GM08714 (cell line): ENCODE data around the gene AKR7A2.
"Not testable (repeated sequence)": the region's sequence is repeated elsewhere in the genome, so short reads cannot be mapped to it uniquely, and the experiment has no call there.

Experiments used
- H3K4me3 ChIP-seq: fragments of 200-500 bp; sonication (Bioruptor generic); 2 replicates; pipeline ENCODE4 v1.5.1; 2014; ENCODE audit warnings: mild to moderate bottlenecking, low read length, inconsistent platforms
- ZNF274 ChIP-seq: IDR thresholded peaks from 2 replicates; pipeline ENCODE4 v1.6.1; 2012; ENCODE audit warnings: mild to moderate bottlenecking, low read depth, low read length

Gene AKR7A2

DNA sequence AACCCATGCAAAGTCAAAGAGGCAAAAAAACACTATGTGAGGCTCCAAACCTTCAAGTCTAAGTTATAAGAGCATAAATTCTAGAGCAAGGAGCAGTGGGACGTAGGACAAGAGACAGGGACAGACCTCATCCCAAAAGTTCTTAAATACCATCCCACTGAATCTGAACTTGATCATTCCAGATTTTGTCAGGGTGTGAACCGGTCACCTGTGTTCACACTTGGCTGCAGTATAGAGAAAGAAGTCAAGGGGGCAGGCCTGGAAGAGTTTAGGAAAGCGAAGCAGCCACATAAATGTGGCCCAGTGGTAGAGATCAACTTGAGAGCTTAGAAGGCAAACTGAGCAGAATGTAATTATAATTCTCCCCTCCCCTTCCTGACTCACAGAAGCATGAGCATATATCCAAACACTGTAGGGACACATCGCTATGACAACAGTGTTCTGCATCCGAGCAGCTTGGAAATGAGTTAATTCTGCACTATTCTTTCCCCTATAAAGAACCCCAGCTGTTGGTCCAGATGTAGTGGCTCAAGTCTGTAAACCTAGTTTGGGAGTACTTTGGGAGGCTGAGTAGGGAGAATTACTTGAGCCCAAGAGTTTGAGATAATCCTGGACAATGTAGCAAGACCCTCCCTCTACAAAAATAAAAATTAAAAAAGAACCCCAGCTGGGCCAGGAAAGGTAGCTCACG is 2.7 kb downstream of the AKR7A2 start:
- TF ChIP-seq ZNF274 = no peak
- no peak overlapping the region for H3K4me3 ChIP-seq

DNA sequence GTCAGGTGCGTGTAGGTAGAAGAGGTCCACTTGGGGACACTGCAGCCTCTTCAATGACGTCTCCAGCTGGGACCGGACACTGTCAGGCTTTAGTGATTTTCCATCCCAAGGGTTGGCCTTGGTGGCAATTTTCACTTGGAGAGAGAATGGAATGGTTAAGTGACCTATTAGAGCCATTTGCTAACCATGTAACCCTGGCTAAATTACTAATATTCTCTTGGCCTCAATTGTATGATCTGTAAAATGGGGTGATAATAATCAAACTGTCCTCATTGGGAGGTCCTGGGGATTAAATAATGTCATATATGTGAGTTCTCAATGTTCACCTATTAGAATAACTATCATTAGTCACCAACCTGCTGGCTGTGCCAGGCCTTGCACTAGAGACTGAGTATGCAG is 3.4 kb downstream of the AKR7A2 start:
- TF ChIP-seq ZNF274 = no peak
- H3K4me3 ChIP-seq = no peak overlapping the region

DNA sequence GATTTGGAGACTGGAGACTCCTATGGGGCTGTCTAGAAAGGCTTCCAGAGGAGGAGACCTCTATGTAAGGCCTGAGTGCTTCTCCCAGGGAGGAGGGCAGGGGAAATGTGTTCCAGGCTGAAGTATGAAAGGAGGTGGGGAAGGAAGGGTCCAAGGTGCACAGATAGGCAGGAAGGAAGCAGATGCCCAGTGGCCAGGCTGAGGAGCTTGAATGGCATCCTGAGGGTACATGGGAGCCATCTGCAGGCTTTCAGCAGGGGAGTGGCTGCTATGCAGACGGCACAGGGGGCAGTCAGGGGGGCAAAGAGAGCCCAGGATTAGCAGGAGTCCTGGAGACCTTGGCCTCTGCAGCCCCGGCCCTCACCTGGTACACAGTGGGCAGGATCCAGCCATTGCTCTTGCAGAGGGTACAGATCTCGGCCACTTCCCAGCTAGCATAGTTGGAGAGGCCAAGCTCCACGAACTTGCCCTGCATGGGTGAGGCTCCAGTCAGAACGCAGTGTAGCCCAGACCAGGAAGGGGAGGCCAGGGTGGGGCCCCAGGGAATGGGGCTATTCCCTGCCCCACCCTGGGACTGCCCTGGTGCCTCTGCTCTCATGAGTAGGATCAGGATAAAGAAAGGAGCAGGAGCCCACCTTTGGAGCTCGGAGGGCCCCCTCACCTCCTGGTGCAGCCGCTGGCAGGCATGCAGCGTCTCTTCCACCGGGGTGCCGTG is 4.0 kb downstream of the AKR7A2 start:
- no peak overlapping the region for H3K4me3 ChIP-seq
- TF ChIP-seq ZNF274 = no peak

- TF ChIP-seq ZNF274 = no peak
- no peak overlapping the region for H3K4me3 ChIP-seq
Observed at GRCh38 chr1:19306941-19307340, 5.0 kb downstream of the AKR7A2 start.

- no peak overlapping the region for H3K4me3 ChIP-seq
- no peak for TF ChIP-seq ZNF274
Observed at GRCh38 chr1:19305880-19306279, 6.1 kb downstream of the AKR7A2 start.

- not testable (repeated sequence) for H3K4me3 ChIP-seq
Observed at GRCh38 chr1:19304081-19304480, 7.9 kb downstream of the AKR7A2 start.

GRCh38 chr1:19300211-19300610 is 11.7 kb downstream of the AKR7A2 start:
- TF ChIP-seq ZNF274 = no peak
- no peak overlapping the region for H3K4me3 ChIP-seq

- H3K4me3 ChIP-seq = no peak overlapping the region
- no peak for TF ChIP-seq ZNF274
Observed at GRCh38 chr1:19294638-19295037, 17.3 kb downstream of the AKR7A2 start.

DNA sequence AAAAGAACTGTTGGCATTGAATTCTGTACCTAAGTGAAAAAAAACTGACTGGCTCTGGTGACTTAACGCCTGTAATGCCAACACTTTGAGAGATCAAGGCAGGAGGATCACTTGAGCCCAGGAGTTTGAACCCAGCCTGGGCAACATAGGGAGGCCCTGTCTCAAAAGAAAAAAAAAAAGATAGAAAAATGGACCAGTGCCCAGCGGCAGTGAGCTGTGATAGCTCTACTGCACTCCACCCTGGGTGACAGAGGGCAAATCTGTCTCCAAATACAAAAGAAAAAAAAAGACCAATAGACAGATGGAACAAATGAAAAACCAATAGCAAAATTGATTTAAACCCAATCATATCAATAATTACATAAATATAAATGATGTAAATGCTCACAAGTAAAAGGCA is 22.7 kb downstream of the AKR7A2 start:
- TF ChIP-seq ZNF274 = no peak
- H3K4me3 ChIP-seq = no peak overlapping the region; the same call in 1 of the 2 replicates

- peak within 1 kb of the TSS; percentile 44; the same call in 1 of the 2 replicates for H3K4me3 ChIP-seq
Observed at GRCh38 chr1:19288324-19289241, 23.4 kb downstream of the AKR7A2 start, which contains the start of gene AKR7A3. Gene AKR7A3 (minus strand): TSS chr1:19288770. CDS start chr1:19288709, 61 bp downstream.

GRCh38 chr1:19287436-19288185 is 24.3 kb downstream of the AKR7A2 start:
- H3K4me3 ChIP-seq = no peak overlapping the region

GRCh38 chr1:19285807-19286206 is 26.1 kb downstream of the AKR7A2 start:
- not testable (repeated sequence) for H3K4me3 ChIP-seq

More at GRCh38 chr1:19287436-19288185, 24.3 kb downstream of the AKR7A2 start:
- TF ChIP-seq ZNF274 = no peak

DNA sequence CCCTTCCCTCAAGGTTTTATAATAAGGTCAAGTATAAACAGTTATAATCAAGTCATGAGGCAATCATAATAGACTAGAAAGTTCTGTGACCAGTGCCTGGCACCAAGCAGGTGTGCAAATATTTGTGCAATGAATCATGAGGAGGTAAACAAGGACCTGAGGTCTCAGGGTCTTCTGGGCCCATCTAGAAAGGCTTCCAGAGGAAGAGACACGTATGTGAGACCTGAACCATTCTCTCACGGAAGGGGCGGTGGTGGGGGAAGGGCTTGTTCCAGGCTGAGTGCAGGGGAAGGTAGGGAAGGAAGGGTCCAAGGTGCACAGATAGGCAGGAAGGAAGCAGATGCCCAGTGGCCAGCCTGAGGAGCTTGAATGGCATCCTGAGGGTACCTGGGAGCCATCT is 26.6 kb downstream of the AKR7A2 start:
- not testable (repeated sequence) for H3K4me3 ChIP-seq

DNA sequence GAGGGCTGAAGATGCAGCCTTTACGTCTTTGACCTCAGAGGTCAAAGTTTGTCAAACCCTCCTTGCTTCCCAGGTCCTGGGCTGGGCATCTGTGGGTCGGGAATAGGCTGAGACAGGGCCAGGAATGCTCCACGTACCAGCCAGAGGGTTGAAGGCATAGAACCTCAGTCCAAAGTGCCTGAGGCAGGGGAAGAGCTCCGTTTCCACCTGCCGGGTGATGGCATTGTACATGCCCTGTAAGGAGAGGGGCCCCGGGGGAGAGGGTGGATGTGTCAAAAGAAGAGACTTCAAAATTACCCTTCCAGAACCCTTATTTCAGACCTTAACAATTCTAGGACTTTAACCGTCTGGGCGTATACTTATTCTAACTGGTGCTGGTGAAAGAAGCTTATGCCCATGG is 27.1 kb downstream of the AKR7A2 start:
- no peak for TF ChIP-seq ZNF274
- H3K4me3 ChIP-seq = no peak overlapping the region

GRCh38 chr1:19283891-19284290 is 28.1 kb downstream of the AKR7A2 start:
- no peak for TF ChIP-seq ZNF274
- H3K4me3 ChIP-seq = no peak overlapping the region
